GM12865 (cell line): ENCODE measurements around the gene EHBP1L1.

Source experiments
- DNase-seq: peaks from one replicate; pipeline ENCODE4 v3.0.0; 2010; ENCODE audit warnings: low read depth
- H3K4me3 ChIP-seq: 2 replicates; pipeline ENCODE4 v1.5.1; 2011; ENCODE audit warnings: mild to moderate bottlenecking, low read depth, low read length, control low read depth
- TF ChIP-seq, protein P1 (sequence below): IDR thresholded peaks from 2 replicates; pipeline ENCODE4 v1.5.1; 2011; ENCODE audit warnings: low read length, control low read depth, low read depth, inconsistent platforms; ENCODE audit not compliant: insufficient read depth; ENCODE audit errors: missing control alignments

Gene EHBP1L1

DNA sequence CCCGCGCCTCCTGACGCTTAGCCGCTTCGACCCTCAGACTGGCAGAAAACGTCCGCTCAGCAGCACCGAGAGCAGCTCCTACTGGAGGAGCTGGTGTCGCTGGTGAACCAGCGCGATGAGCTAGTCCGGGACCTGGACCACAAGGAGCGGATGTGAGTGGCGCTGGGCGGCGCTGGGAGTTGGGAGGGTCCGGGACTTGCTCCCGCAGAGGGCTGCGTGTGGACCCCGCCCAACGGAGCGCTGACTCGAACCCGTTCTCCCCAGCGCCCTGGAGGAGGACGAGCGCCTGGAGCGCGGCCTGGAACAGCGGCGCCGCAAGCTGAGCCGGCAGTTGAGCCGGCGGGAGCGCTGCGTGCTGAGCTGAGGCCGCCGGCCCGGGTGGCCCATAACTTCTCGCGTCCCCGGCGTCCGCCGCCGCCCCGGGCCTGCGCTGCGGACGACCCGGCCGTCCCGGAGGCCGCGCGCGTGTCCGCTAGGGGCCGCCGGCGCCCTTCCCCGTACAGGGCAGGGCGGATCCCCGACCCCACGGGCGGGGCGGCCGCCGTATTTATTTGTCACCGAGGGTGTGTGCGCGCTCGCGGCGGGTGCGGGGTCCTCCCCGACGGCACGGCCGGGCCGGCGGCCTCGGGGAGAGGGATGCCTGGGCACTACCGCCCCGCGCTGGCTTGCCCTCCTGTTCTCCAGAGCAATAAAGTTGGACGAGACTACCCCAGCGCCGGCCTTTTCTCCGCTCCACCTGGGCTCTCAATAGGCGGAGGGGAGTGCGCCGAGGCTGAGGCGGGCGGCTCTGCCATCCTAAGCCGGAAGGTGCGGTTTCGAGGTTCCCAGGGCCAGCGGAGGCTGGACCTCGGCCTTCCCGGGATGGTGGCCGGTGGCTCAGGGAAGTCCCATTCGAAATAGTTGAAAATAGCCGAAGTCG, 16.3 kb downstream of the EHBP1L1 start:
- no peak for DNase-seq
- TF ChIP-seq, protein P1, sequence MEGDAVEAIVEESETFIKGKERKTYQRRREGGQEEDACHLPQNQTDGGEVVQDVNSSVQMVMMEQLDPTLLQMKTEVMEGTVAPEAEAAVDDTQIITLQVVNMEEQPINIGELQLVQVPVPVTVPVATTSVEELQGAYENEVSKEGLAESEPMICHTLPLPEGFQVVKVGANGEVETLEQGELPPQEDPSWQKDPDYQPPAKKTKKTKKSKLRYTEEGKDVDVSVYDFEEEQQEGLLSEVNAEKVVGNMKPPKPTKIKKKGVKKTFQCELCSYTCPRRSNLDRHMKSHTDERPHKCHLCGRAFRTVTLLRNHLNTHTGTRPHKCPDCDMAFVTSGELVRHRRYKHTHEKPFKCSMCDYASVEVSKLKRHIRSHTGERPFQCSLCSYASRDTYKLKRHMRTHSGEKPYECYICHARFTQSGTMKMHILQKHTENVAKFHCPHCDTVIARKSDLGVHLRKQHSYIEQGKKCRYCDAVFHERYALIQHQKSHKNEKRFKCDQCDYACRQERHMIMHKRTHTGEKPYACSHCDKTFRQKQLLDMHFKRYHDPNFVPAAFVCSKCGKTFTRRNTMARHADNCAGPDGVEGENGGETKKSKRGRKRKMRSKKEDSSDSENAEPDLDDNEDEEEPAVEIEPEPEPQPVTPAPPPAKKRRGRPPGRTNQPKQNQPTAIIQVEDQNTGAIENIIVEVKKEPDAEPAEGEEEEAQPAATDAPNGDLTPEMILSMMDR: no peak
- H3K4me3 ChIP-seq: no peak overlapping the region

DNA sequence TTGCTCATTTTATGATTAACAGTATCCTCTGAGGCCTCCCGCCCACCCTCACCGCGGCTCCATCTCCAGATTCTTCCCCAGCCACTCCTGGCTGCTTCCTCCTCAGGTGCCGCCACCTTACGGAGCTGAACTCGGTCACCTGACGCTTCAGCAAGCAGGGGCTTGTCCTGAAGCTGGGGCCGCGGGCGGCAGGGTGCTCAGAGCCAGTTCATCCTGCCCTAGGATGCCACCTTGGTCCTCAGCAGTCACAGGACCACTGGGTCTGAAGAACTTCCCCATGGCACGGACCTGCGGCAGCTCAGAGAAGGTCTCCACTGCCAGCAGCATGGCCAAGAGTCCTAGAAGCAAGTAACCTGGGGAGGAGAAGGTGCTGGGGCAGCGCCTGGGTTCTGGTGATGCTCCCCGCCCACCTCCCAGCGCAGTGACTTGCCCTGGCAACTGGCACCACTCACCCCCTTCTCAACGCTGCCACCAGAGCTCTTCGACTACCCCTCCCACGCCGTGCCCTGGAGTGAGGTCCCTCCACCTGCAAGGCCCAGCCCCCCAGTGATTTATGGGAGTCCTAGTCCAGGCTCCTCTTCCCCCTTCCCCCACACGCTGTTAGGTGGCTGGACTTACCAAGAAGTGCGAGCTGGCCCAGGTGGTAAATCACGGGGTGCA, 17.1 kb downstream of the EHBP1L1 start:
- TF ChIP-seq, protein P1: no peak
- no peak for DNase-seq
- no peak overlapping the region for H3K4me3 ChIP-seq

DNA sequence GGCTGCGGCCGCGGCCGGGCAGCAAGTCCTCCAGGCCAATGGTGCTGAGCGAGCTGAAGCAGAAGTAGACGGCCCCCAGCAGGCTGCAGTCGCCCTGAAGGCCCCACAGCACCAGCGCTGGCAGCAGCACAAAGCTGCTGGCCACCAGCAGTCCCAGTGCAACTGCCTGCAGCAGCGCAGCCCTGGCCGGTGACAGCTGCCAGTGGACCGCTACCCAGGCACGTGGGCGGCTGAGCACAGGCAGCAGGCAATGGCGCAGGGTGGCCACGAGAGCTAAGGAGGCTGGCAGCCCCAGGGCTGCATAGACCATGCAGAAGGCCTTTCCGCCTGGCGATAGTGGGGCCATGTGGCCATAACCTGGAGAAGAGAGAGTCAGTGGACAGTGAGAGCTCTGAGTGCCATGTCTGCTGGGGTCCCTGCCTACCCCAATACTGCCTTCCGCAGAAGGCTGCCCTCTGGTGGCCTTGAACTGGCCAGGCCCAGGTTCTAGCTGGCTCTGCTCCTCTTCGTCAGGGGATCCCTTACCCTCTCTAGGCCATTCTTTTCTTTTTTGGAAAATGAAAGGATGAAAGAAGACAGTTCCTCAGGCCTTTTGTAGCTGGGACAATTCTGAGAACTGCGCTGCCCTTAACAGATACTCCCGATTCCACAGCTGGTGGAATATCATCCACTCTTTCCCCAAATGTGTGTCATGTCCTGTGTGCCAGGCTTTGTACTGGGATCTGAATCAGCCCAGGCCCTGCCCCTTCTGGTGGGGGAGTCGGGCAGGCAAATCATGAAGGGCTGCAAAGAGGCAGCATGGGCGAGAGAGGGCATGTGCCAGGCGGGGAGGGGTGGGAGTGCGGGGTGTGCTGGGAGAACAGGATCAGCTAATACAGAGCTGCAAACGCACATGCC, 17.9 kb downstream of the EHBP1L1 start:
- TF ChIP-seq, protein P1: peak; percentile 74
- H3K4me3 ChIP-seq: no peak overlapping the region
- DNase-seq: peak; percentile 64

DNA sequence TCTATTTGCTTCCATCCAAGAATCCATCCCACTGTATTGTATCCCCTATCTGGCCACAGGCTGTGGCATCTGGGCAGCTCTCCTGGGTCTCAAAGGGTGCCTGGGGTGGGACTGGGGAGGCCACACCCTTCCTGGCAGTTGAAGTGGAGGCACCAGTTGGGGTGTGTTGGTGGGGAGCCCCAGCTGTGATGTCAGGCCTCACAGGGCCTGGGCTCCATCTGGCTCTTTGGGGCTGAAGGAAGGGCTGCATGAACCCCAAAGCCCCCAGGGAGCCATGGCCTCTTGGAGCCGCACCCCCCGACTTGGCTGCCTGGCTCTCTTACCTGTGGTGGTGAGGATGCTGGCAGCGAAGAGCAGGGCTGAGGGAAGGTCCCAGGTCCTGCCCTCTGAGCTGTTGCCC, 19.3 kb downstream of the EHBP1L1 start:
- H3K4me3 ChIP-seq: no peak overlapping the region
- TF ChIP-seq, protein P1: no peak
- no peak for DNase-seq

DNA sequence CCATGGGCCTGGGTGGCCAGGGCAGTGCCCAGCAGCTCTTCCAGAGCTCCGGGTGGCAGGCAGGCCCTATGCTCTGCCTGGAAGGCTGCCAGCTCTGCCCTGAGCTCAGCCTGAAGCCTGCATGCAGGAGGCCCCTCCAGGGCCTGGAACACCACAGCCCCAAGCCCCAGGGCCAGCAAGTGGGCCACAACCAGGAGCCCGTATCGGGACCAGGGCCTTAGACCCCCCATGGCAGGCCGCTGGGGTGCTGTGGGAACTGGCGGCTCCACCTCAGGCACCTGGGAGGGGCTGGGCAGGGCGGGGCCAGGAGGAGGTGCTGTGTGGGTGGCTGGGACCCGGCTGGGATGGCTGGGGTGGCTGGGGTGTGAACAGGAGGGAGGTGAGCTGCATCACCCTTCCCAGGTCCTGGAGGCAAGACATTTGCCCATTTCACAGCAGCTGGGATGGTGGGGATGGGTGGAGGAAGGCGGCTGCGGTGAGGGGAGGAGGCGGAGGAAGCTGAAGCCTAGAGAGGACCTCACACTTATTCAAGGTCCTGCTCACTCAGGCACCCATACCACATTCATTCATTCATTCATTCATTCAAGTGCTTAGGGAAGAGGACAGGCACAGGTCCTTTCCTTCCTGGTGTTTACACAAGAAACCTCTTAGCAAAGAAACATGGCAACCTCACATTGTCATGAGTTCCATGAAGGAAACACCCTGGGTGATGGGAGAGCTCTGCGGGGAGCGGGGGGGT, 19.9 kb downstream of the EHBP1L1 start, which contains the start of gene KCNK7:
Gene KCNK7 (minus strand): TSS at position 258 of the 739 bp plus-strand sequence. CDS start 28 bp downstream, at position 230.
- DNase-seq: no peak
- TF ChIP-seq, protein P1: no peak
- H3K4me3 ChIP-seq: no peak within 1 kb of the TSS

DNA sequence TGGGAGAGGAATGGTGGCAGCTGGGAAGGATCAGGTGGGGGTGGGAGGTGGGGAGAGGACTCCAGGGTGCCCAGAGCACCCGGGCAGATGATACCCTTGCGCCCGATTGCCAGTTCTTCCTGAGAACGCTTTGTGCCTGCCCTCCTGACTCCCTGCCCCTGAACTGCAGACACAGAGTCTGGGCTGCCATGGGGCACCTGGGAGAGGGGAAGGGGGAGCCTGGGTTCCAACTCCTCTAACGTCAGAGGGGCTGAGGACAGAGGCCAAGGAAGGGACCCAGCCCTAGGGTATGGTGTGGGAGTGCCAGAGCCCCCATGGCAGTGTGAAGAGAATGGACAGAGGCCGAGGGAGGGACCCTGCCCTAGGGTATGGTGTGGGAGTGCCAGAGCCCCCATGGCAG, 20.7 kb downstream of the EHBP1L1 start:
- H3K4me3 ChIP-seq: no peak overlapping the region
- DNase-seq: no peak
- TF ChIP-seq, protein P1: no peak
